ENCODE data around the gene DBP.

Gene DBP

GRCh38 chr19:48587387-48587786, 49.8 kb downstream of the DBP start:
- Histone ChIP-seq H3K4me1 (ENCODE audit: control insufficient read depth, insufficient read depth, low read length) (no peaks in the 10 kb centered on the region), H3K4me3 (ENCODE audit: low read depth, low read length) (no peak overlapping the region), H3K36me3 (ENCODE audit: control insufficient read depth in 2 of 2, insufficient read depth in 1 of 2, low read length in 2 of 2) (no peaks in the 10 kb centered on the region), H3K9me3 (ENCODE audit: control insufficient read depth, insufficient read depth, low read depth, low read length) (no peaks in the 10 kb centered on the region), H3K27ac (ENCODE audit: extremely low read depth, low read depth, low read length) (no peak overlapping the region)
- ChIA-PET CTCF (interaction anchor here (0.6 to 12.4 kb wide), 11 partner anchors 22 to 1013 kb away, joined by 3 to 272 read pairs (median 4); partner anchors contain the start of gene CA11), POLR2A (interaction anchor here (1.4 to 1.8 kb wide), 2 partner anchors 74 to 81 kb away, joined by 3 to 4 read pairs; no protein-coding TSS in a partner anchor)
- TF ChIP-seq SP7 (tag by site-specific recombination; IDR thresholded peaks at IDR 0.05) (no peak), ZNF221 (tag by site-specific recombination; IDR thresholded peaks at IDR 0.05; ENCODE audit: borderline replicate concordance) (no peak), GLIS2 (tag by site-specific recombination; IDR thresholded peaks at IDR 0.05) (no peak)

- Histone ChIP-seq H3K36me3 (ENCODE audit: control insufficient read depth in 2 of 2, insufficient read depth in 1 of 2, low read length in 2 of 2) (no peaks in the 10 kb centered on the region), H3K27ac (ENCODE audit: extremely low read depth, low read depth, low read length) (no peak overlapping the region), H3K4me3 (ENCODE audit: low read depth, low read length) (no peak overlapping the region), H3K4me1 (ENCODE audit: control insufficient read depth, insufficient read depth, low read length) (no peaks in the 10 kb centered on the region), H3K9me3 (ENCODE audit: control insufficient read depth, insufficient read depth, low read depth, low read length) (no peaks in the 10 kb centered on the region)
- TF ChIP-seq ZNF362 (tag by site-specific recombination; IDR thresholded peaks at IDR 0.05) = no peak
- TF ChIP-seq ZBTB44 (tag by site-specific recombination; IDR thresholded peaks at IDR 0.05) = no peak
- TF ChIP-seq SP2 (tag by site-specific recombination; IDR thresholded peaks at IDR 0.05) = no peak
- TF ChIP-seq ZBTB49 (tag by site-specific recombination; IDR thresholded peaks at IDR 0.05; ENCODE audit: low read depth) = no peak
- no peak for TF ChIP-seq ZNF214 (tag by site-specific recombination; IDR thresholded peaks at IDR 0.05; ENCODE audit: borderline replicate concordance)
- no peak for TF ChIP-seq ZNF629 (tag by site-specific recombination; IDR thresholded peaks at IDR 0.05)
- POLR2A ChIA-PET = no interaction called here
- CTCF ChIA-PET = interaction anchor here (3.1 to 12.4 kb wide), 4 partner anchors 27 to 263 kb away, joined by 26 to 272 read pairs (median 109); a partner anchor contains a TSS
These were observed 55.0 kb downstream of the DBP start for GRCh38 chr19:48582168-48582567.
